ENCODE results near the gene CIAO2B. TPM values are rescaled to one million over a fixed set of nuclear protein-coding genes. Genes with fewer than 3 reads are reported as not detected.

Gene CIAO2B
- total RNA-seq, 1 donor from 2014 or later: 54.5 TPM

GRCh38 chr16:66914541-66914940 lies 19.7 kb downstream of the CIAO2B start:
- peaks cover 37% of the 10 kb centered on the region for H3K27me3 Mint-ChIP-seq (ENCODE audit: low read depth)
- DNase-seq (ENCODE audit: low spot score in 2 of 2, unreplicated experiment in 2 of 2): no peak
- no peaks in the 10 kb centered on the region for H3K9me3 Mint-ChIP-seq
- no peak overlapping the region for H3K4me3 Mint-ChIP-seq
- no peak overlapping the region for H3K27ac Mint-ChIP-seq
- no peaks in the 10 kb centered on the region for H3K36me3 Mint-ChIP-seq
- no peaks in the 10 kb centered on the region for H3K4me1 Mint-ChIP-seq
- TF ChIP-seq CTCF (IDR thresholded peaks at IDR 0.05; ENCODE audit: unreplicated experiment): no peak

DNA sequence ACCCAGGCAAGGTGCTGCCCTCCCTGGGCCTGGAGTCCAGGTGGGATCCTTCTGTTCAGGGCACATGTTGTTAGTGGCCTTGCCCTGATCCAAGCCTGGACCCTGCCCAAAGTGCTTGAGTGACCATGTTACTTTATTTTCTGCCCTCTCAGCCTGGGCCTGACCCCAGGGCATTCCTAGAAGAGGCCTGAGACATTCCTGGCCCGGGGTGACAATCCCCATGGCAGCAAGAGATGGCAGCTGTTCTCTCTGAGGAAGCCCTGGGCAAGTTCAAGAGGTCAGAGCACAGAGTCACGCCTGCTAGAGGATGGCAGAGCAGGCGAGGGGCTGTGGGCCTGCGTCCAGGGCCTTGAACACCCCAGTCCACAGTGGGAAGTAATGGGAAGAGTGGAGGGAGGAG lies 20.5 kb downstream of the CIAO2B start:
- H3K27ac Mint-ChIP-seq: no peak overlapping the region
- no peak overlapping the region for H3K4me3 Mint-ChIP-seq

DNA sequence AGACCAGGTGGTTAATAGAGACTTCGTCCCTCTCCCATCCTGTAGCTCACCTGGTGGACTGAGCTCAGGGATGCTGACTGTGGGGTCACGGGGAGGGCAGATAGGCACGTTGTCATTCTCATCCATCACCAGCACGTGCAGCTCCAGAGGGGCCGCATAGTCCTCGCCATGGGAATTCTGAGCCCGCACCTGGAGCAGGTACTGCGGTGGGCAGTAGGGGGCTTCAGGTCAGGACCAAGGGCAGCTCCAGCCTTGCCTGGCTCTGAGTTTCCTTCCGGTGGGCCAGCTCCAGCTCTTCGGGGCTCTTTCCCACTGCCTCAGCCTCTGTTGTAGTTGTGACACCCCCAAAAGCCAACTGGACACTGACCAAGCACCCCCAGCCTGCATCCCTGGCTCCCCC lies 21.1 kb downstream of the CIAO2B start:
- TF ChIP-seq CTCF (IDR thresholded peaks at IDR 0.05; ENCODE audit: unreplicated experiment): no peak
- Mint-ChIP-seq H3K4me3 (no peak overlapping the region), H3K36me3 (no peaks in the 10 kb centered on the region), H3K9me3 (no peaks in the 10 kb centered on the region), H3K4me1 (no peaks in the 10 kb centered on the region), H3K27ac (no peak overlapping the region), H3K27me3 (ENCODE audit: low read depth) (peaks cover 36% of the 10 kb centered on the region)
- no peak for DNase-seq (ENCODE audit: low spot score in 2 of 2, unreplicated experiment in 2 of 2)

More for the DNA sequence above, 20.5 kb downstream of the CIAO2B start:
- no peaks in the 10 kb centered on the region for H3K36me3 Mint-ChIP-seq
- H3K9me3 Mint-ChIP-seq: no peaks in the 10 kb centered on the region
- DNase-seq (ENCODE audit: low spot score in 2 of 2, unreplicated experiment in 2 of 2): no peak
- no peaks in the 10 kb centered on the region for H3K4me1 Mint-ChIP-seq
- no peak for TF ChIP-seq CTCF (IDR thresholded peaks at IDR 0.05; ENCODE audit: unreplicated experiment)
- H3K27me3 Mint-ChIP-seq (ENCODE audit: low read depth): peaks cover 31% of the 10 kb centered on the region

- peaks cover 36% of the 10 kb centered on the region for H3K27me3 Mint-ChIP-seq (ENCODE audit: low read depth)
- no peaks in the 10 kb centered on the region for H3K4me1 Mint-ChIP-seq
- no peak overlapping the region for H3K4me3 Mint-ChIP-seq
- DNase-seq (ENCODE audit: low spot score in 2 of 2, unreplicated experiment in 2 of 2): no peak
- no peaks in the 10 kb centered on the region for H3K36me3 Mint-ChIP-seq
- TF ChIP-seq CTCF (IDR thresholded peaks at IDR 0.05; ENCODE audit: unreplicated experiment): no peak
- H3K27ac Mint-ChIP-seq: no peak overlapping the region
- H3K9me3 Mint-ChIP-seq: no peaks in the 10 kb centered on the region
These were observed 22.4 kb downstream of the CIAO2B start for GRCh38 chr16:66911801-66912200.

- no peak for DNase-seq (ENCODE audit: low spot score in 2 of 2, unreplicated experiment in 2 of 2)
- Mint-ChIP-seq H3K27ac (no peak overlapping the region), H3K27me3 (ENCODE audit: low read depth) (peaks cover 29% of the 10 kb centered on the region), H3K4me3 (no peak overlapping the region), H3K36me3 (no peaks in the 10 kb centered on the region), H3K4me1 (peaks cover 5% of the 10 kb centered on the region), H3K9me3 (no peaks in the 10 kb centered on the region)
- TF ChIP-seq CTCF (IDR thresholded peaks at IDR 0.05; ENCODE audit: unreplicated experiment): no peak
These were observed 23.1 kb downstream of the CIAO2B start for GRCh38 chr16:66911112-66911511.

Measured in mesothelial cell of epicardium (in vitro differentiated cells).